ENCODE results near the gene NBAS. TPM values are rescaled to one million over a fixed set of nuclear protein-coding genes. Genes with fewer than 3 reads are reported as not detected.

NBAS gene
- total RNA-seq, 1 experiment from 2014 or later: 32.5 TPM

DNA sequence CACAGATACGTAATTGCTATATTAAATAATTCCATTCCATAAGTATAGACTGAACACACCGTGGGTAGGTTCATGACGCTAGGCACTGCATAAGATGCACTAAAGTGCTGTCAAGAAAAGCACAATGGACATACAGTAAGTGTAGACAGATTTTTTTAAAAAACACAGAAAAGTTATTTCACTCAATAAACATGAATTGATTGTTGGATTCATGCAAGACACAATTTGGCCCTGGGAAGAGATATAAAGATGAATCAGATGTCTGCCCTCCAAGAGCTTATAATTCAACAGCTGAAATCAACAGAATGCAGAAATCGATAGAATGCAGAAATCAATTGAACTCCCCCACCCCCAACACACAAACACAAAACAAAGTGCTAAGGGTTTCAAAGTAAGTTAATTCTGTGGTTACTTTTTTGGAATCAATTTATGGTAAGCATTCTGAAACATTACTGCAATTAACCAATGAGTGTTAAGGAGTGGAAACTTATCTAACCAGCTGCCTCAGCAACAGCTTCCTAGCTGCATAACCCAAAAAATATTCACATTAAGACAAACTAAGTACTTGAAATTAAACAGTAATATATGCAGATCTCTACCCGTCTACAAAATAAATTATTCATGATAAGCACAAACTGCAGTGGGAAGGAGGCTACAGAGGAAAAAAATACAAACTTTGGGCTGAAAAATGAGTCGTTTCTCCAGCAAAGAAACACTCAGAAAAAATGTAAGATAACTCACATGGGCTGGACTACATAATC lies 1.6 kb downstream of the NBAS start:
- WGBS (ENCODE audit: extremely low coverage, insufficient read length, low lambda C conversion rate): no CpG with 5 or more reads among the region's 6 CpGs
- H3K79me2 ChIP-seq (ENCODE audit: insufficient read depth, low read length): no peaks in the 10 kb centered on the region; the same call in 1 of the 2 replicates
- no peak overlapping the region for H3K27ac Mint-ChIP-seq

More for the DNA sequence above, 1.6 kb downstream of the NBAS start:
- Histone ChIP-seq H3K4me1 (ENCODE audit: insufficient read depth, low read length) (0 out of 2 replicates have a peak, but pooled peaks cover 3% of the 10 kb centered on the region), H2BK120ac (ENCODE audit: low read depth, low read length, poor library complexity, severe bottlenecking) (no peak overlapping the region), H2BK12ac (ENCODE audit: insufficient read length, low read depth, low read length) (no peak overlapping the region), H2BK15ac (ENCODE audit: low read depth, low read length) (no peak overlapping the region), H4K20me1 (ENCODE audit: control insufficient read depth, insufficient read depth, insufficient read length) (no peaks in the 10 kb centered on the region), H3K4me2 (ENCODE audit: insufficient read depth, insufficient read length, low read length) (peak overlapping the region; percentile 100), H3K18ac (ENCODE audit: insufficient read length, low read depth, low read length) (no peak overlapping the region), H3K23me2 (ENCODE audit: insufficient read length, low read depth, low read length, poor library complexity, severe bottlenecking) (peaks cover 12% of the 10 kb centered on the region), H3K14ac (ENCODE audit: insufficient read depth, low read length) (no peak overlapping the region), H3K56ac (ENCODE audit: insufficient read length, low read depth, low read length) (no peak overlapping the region), H2AFZ (ENCODE audit: low read length) (no peak overlapping the region), H3K4ac (ENCODE audit: low read depth, low read length) (no peak overlapping the region), H4K8ac (replicated peaks; ENCODE audit: insufficient read length, low read depth, low read length) (no peak overlapping the region), H3K9me3 (ENCODE audit: control insufficient read depth, low read depth, low read length) (no peaks in the 10 kb centered on the region), H3K9ac (ENCODE audit: extremely low read depth, insufficient read length, low read length) (no peak overlapping the region), H2BK5ac (ENCODE audit: insufficient read length, low read length) (no peak overlapping the region), H3K27me3 (ENCODE audit: insufficient read depth, low read length) (no peaks in the 10 kb centered on the region), H3K23ac (ENCODE audit: insufficient read length, low read depth, low read length) (no peak overlapping the region), H4K5ac (ENCODE audit: insufficient read length, low read depth, low read length) (no peak overlapping the region), H3K27ac (ENCODE audit: insufficient read length, low read depth, low read length) (no peak overlapping the region), H2AK5ac (ENCODE audit: insufficient read length, low read length) (no peak overlapping the region), H3T11ph (ENCODE audit: low read length) (no peak overlapping the region), H4K91ac (ENCODE audit: insufficient read length, low read depth, low read length) (no peak overlapping the region), H2BK20ac (ENCODE audit: low read depth, low read length, poor library complexity, severe bottlenecking) (no peak overlapping the region), H3K79me1 (ENCODE audit: insufficient read depth, low read depth, low read length, poor library complexity, severe bottlenecking) (peaks cover 6% of the 10 kb centered on the region)
- H3K36me3 Mint-ChIP-seq (ENCODE audit: insufficient read depth in 1 of 3, low read depth in 3 of 3): no peaks in the 10 kb centered on the region
- peak overlapping the region; percentile 99 for H3K4me3 Mint-ChIP-seq
- DNase-seq: no peak
- H3K9me3 Mint-ChIP-seq: no peaks in the 10 kb centered on the region
- peaks cover 13 to 20% of the 10 kb centered on the region in 2 experiments for H3K4me1 Mint-ChIP-seq
- TF ChIP-seq, protein P1, sequence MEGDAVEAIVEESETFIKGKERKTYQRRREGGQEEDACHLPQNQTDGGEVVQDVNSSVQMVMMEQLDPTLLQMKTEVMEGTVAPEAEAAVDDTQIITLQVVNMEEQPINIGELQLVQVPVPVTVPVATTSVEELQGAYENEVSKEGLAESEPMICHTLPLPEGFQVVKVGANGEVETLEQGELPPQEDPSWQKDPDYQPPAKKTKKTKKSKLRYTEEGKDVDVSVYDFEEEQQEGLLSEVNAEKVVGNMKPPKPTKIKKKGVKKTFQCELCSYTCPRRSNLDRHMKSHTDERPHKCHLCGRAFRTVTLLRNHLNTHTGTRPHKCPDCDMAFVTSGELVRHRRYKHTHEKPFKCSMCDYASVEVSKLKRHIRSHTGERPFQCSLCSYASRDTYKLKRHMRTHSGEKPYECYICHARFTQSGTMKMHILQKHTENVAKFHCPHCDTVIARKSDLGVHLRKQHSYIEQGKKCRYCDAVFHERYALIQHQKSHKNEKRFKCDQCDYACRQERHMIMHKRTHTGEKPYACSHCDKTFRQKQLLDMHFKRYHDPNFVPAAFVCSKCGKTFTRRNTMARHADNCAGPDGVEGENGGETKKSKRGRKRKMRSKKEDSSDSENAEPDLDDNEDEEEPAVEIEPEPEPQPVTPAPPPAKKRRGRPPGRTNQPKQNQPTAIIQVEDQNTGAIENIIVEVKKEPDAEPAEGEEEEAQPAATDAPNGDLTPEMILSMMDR (conservative IDR thresholded peaks at IDR 0.05): no peak
- H3K27me3 Mint-ChIP-seq (ENCODE audit: low read depth): no peaks in the 10 kb centered on the region
